Measurements from ENCODE around the gene PDE3B. TPM values are rescaled to one million over a fixed set of nuclear protein-coding genes. Genes with fewer than 3 reads are reported as not detected.

The PDE3B gene
- total RNA-seq, 1 donor from 2014 or later: 24.3 TPM

GRCh38 chr11:14672635-14673034 lies 29.0 kb downstream of the PDE3B start:
- H3K27me3 Mint-ChIP-seq (ENCODE audit: low read depth): no peaks in the 10 kb centered on the region

GRCh38 chr11:14673421-14673820 lies 29.8 kb downstream of the PDE3B start:
- H3K4me1 Mint-ChIP-seq: no peaks in the 10 kb centered on the region

More at GRCh38 chr11:14672635-14673034, 29.0 kb downstream of the PDE3B start:
- TF ChIP-seq CTCF (conservative IDR thresholded peaks at IDR 0.05): no peak
- Mint-ChIP-seq H3K4me3 (no peak overlapping the region), H3K4me1 (no peaks in the 10 kb centered on the region), H3K36me3 (ENCODE audit: low read depth) (peaks cover 19% of the 10 kb centered on the region), H3K27ac (ENCODE audit: unreplicated experiment) (no peak overlapping the region), H3K9me3 (no peaks in the 10 kb centered on the region)
- DNase-seq (ENCODE audit: low read depth, low spot score): no peak

GRCh38 chr11:14673824-14674405 lies 30.3 kb downstream of the PDE3B start:
- DNase-seq (ENCODE audit: low read depth, low spot score): no peak
- Mint-ChIP-seq H3K4me3 (no peak overlapping the region), H3K9me3 (peaks cover 3% of the 10 kb centered on the region), H3K27ac (ENCODE audit: unreplicated experiment) (no peak overlapping the region), H3K27me3 (ENCODE audit: low read depth) (no peaks in the 10 kb centered on the region), H3K4me1 (no peaks in the 10 kb centered on the region), H3K36me3 (ENCODE audit: low read depth) (peaks cover 21% of the 10 kb centered on the region)
- TF ChIP-seq CTCF (conservative IDR thresholded peaks at IDR 0.05): no peak

More at GRCh38 chr11:14673421-14673820, 29.8 kb downstream of the PDE3B start:
- no peak for TF ChIP-seq CTCF (conservative IDR thresholded peaks at IDR 0.05)
- Mint-ChIP-seq H3K4me3 (no peak overlapping the region), H3K27me3 (ENCODE audit: low read depth) (no peaks in the 10 kb centered on the region), H3K9me3 (peaks cover 2% of the 10 kb centered on the region), H3K36me3 (ENCODE audit: low read depth) (peaks cover 23% of the 10 kb centered on the region), H3K27ac (ENCODE audit: unreplicated experiment) (no peak overlapping the region)
- no peak for DNase-seq (ENCODE audit: low read depth, low spot score)

GRCh38 chr11:14676068-14676467 lies 32.5 kb downstream of the PDE3B start:
- no peaks in the 10 kb centered on the region for H3K27me3 Mint-ChIP-seq (ENCODE audit: low read depth)
- H3K27ac Mint-ChIP-seq (ENCODE audit: unreplicated experiment): no peak overlapping the region
- no peaks in the 10 kb centered on the region for H3K4me1 Mint-ChIP-seq
- peaks cover 24% of the 10 kb centered on the region for H3K36me3 Mint-ChIP-seq (ENCODE audit: low read depth)
- TF ChIP-seq CTCF (conservative IDR thresholded peaks at IDR 0.05): no peak
- DNase-seq (ENCODE audit: low read depth, low spot score): no peak
- H3K9me3 Mint-ChIP-seq: peaks cover 10% of the 10 kb centered on the region
- no peak overlapping the region for H3K4me3 Mint-ChIP-seq

GRCh38 chr11:14677146-14677545 lies 33.5 kb downstream of the PDE3B start:
- H3K27me3 Mint-ChIP-seq (ENCODE audit: low read depth): no peaks in the 10 kb centered on the region
- no peak for TF ChIP-seq CTCF (conservative IDR thresholded peaks at IDR 0.05)
- no peak overlapping the region for H3K27ac Mint-ChIP-seq (ENCODE audit: unreplicated experiment)
- no peak overlapping the region for H3K4me3 Mint-ChIP-seq
- no peaks in the 10 kb centered on the region for H3K4me1 Mint-ChIP-seq
- peaks cover 11% of the 10 kb centered on the region for H3K9me3 Mint-ChIP-seq
- peaks cover 24% of the 10 kb centered on the region for H3K36me3 Mint-ChIP-seq (ENCODE audit: low read depth)
- DNase-seq (ENCODE audit: low read depth, low spot score): no peak
